ENCODE measurements around the gene RTN4RL1. TPM values are rescaled to one million over a fixed set of nuclear protein-coding genes. Genes with fewer than 3 reads are reported as not detected.

Gene RTN4RL1
- total RNA-seq, 1 donor from 2014 or later = 0.77 TPM

DNA sequence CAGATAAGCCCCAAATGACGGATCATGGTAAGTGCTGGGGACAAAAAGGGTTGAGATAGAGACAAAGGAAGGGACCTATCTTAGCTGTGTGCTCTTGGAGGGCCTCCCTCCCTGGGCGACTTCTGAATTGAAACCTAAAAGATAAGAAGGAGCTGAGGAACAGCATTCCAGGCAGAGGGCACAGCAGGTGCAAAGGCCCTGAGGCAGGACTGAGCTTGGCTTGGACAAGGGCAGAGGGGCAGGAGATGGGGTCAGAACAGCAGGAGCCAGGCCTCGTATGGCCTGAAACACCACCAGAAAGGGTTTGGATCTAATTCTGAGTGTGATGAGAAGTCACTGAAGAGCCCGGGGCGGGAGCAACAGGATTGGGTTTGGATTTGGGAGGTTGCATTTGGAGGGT lies 75.4 kb downstream of the RTN4RL1 start:
- FAIRE-seq (no peak), DNase-seq (ENCODE audit: low read depth) (no peak)
- Histone ChIP-seq H3K27me3 (ENCODE audit: insufficient read depth, low read length) (peaks cover 2% of the 10 kb centered on the region), H4K20me1 (ENCODE audit: insufficient read depth, low read length) (no peaks in the 10 kb centered on the region), H3K9me3 (ENCODE audit: insufficient read depth, low read depth, low read length) (no peaks in the 10 kb centered on the region), H3K9ac (ENCODE audit: low read length) (no peak overlapping the region), H3K27ac (ENCODE audit: low read depth, low read length) (no peak overlapping the region), H3K4me2 (ENCODE audit: low read length) (no peak overlapping the region), H2AFZ (ENCODE audit: low read depth, low read length) (no peak overlapping the region), H3K79me2 (ENCODE audit: insufficient read depth, low read length) (no peaks in the 10 kb centered on the region), H3K4me1 (ENCODE audit: insufficient read depth, low read length) (no peaks in the 10 kb centered on the region), H3K4me3 (ENCODE audit: insufficient read depth, low read depth, low read length) (no peak overlapping the region), H3K36me3 (ENCODE audit: insufficient read depth, low read length) (no peaks in the 10 kb centered on the region)
- H3K36me3 Mint-ChIP-seq (ENCODE audit: low read depth, unreplicated experiment) = no peaks in the 10 kb centered on the region
- H3K9me3 Mint-ChIP-seq (ENCODE audit: unreplicated experiment) = no peaks in the 10 kb centered on the region
- H3K4me1 Mint-ChIP-seq (ENCODE audit: low read depth, unreplicated experiment) = no peaks in the 10 kb centered on the region
- H3K27me3 Mint-ChIP-seq (ENCODE audit: low read depth, unreplicated experiment) = peaks cover 18% of the 10 kb centered on the region
- H3K4me3 Mint-ChIP-seq (ENCODE audit: unreplicated experiment) = no peak overlapping the region
- no peak for TF ChIP-seq EZH2 (IDR thresholded peaks at IDR 0.05; ENCODE audit: insufficient read depth, low read length)
- TF ChIP-seq, protein P1, sequence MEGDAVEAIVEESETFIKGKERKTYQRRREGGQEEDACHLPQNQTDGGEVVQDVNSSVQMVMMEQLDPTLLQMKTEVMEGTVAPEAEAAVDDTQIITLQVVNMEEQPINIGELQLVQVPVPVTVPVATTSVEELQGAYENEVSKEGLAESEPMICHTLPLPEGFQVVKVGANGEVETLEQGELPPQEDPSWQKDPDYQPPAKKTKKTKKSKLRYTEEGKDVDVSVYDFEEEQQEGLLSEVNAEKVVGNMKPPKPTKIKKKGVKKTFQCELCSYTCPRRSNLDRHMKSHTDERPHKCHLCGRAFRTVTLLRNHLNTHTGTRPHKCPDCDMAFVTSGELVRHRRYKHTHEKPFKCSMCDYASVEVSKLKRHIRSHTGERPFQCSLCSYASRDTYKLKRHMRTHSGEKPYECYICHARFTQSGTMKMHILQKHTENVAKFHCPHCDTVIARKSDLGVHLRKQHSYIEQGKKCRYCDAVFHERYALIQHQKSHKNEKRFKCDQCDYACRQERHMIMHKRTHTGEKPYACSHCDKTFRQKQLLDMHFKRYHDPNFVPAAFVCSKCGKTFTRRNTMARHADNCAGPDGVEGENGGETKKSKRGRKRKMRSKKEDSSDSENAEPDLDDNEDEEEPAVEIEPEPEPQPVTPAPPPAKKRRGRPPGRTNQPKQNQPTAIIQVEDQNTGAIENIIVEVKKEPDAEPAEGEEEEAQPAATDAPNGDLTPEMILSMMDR (IDR thresholded peaks at IDR 0.05; ENCODE audit: insufficient read depth, low read depth, low read length) = no peak
- no peak overlapping the region for H3K27ac Mint-ChIP-seq (ENCODE audit: unreplicated experiment)

DNA sequence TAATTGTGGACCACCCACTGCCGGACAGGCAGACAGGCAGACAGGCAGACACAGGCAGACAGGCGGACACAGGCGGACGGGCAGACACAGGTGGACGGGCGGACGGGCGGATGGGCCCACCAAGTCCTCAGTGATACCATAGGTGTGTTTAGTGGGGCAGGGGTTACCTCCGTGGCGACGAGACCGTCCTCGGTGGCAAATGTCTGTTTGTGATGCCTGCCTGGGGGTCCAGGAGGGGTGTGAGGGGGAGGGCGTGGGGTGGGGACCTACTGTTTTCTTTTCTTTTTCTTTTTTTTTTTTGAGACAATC lies 76.7 kb downstream of the RTN4RL1 start:
- Histone ChIP-seq H3K4me3 (ENCODE audit: insufficient read depth, low read depth, low read length) (no peak overlapping the region), H4K20me1 (ENCODE audit: insufficient read depth, low read length) (no peaks in the 10 kb centered on the region), H3K4me2 (ENCODE audit: low read length) (no peak overlapping the region), H3K36me3 (ENCODE audit: insufficient read depth, low read length) (no peaks in the 10 kb centered on the region), H3K9ac (ENCODE audit: low read length) (no peak overlapping the region), H3K4me1 (ENCODE audit: insufficient read depth, low read length) (no peaks in the 10 kb centered on the region), H3K27me3 (ENCODE audit: insufficient read depth, low read length) (peaks cover 2% of the 10 kb centered on the region), H2AFZ (ENCODE audit: low read depth, low read length) (no peak overlapping the region), H3K79me2 (ENCODE audit: insufficient read depth, low read length) (no peaks in the 10 kb centered on the region), H3K27ac (ENCODE audit: low read depth, low read length) (no peak overlapping the region), H3K9me3 (ENCODE audit: insufficient read depth, low read depth, low read length) (no peaks in the 10 kb centered on the region)
- no peaks in the 10 kb centered on the region for H3K4me1 Mint-ChIP-seq (ENCODE audit: low read depth, unreplicated experiment)
- H3K9me3 Mint-ChIP-seq (ENCODE audit: unreplicated experiment) = no peaks in the 10 kb centered on the region
- no peak overlapping the region for H3K27ac Mint-ChIP-seq (ENCODE audit: unreplicated experiment)
- FAIRE-seq (no peak), DNase-seq (ENCODE audit: low read depth) (no peak)
- H3K36me3 Mint-ChIP-seq (ENCODE audit: low read depth, unreplicated experiment) = no peaks in the 10 kb centered on the region
- H3K4me3 Mint-ChIP-seq (ENCODE audit: unreplicated experiment) = no peak overlapping the region
- no peak for TF ChIP-seq EZH2 (IDR thresholded peaks at IDR 0.05; ENCODE audit: insufficient read depth, low read length)
- H3K27me3 Mint-ChIP-seq (ENCODE audit: low read depth, unreplicated experiment) = peaks cover 19% of the 10 kb centered on the region

DNA sequence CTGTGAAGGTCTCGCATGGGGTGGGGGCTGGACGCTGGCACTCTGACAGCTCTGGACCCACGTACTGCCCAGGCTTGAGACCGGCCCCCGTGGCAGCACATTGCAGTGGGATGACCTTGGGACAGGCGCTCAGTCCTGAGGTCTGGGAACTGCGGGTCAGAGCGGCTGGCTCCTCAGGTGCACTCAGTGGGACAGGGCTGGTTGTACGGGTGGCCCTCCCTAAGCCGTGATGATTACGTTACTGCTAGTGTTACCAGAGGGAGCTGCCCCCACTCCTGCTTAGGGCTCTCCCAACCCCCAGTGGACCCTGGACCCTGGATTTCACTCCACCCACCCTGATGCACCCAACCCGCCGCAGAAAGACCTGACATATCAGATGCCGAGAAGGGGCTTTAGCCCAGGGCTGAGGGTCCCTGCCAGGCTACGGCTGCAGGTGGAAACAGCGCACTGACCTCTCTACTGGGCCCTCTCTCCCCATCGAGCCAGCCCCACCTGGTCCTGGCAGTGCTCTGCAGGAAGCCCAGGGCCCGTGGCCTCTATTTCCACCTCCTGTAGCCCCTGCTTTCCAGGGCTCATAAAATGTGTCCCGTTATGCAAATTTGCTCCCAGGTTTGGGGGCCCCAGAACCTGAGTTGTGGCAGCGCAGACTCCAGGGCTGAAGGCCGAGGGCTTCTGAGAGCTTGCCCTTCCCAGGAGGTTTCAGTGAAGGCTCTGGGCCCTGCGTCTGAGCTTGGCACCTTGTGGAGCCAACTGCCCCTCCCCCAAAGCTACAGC lies 77.2 kb downstream of the RTN4RL1 start:
- H3K36me3 Mint-ChIP-seq (ENCODE audit: low read depth, unreplicated experiment) = no peaks in the 10 kb centered on the region
- DNase-seq (ENCODE audit: low read depth) = no peak
- FAIRE-seq = no peak
- H3K9me3 Mint-ChIP-seq (ENCODE audit: unreplicated experiment) = no peaks in the 10 kb centered on the region
- H3K27me3 ChIP-seq (ENCODE audit: insufficient read depth, low read length) = peaks cover 2% of the 10 kb centered on the region
- H3K9ac ChIP-seq (ENCODE audit: low read length) = no peak overlapping the region
- H4K20me1 ChIP-seq (ENCODE audit: insufficient read depth, low read length) = no peaks in the 10 kb centered on the region
- no peak overlapping the region for H3K4me3 ChIP-seq (ENCODE audit: insufficient read depth, low read depth, low read length)
- H2AFZ ChIP-seq (ENCODE audit: low read depth, low read length) = no peak overlapping the region
- H3K4me2 ChIP-seq (ENCODE audit: low read length) = no peak overlapping the region
- TF ChIP-seq, protein P1 (IDR thresholded peaks at IDR 0.05; ENCODE audit: insufficient read depth, low read depth, low read length) = no peak
- TF ChIP-seq EZH2 (IDR thresholded peaks at IDR 0.05; ENCODE audit: insufficient read depth, low read length) = no peak
- no peak overlapping the region for H3K27ac ChIP-seq (ENCODE audit: low read depth, low read length)
- H3K4me1 Mint-ChIP-seq (ENCODE audit: low read depth, unreplicated experiment) = no peaks in the 10 kb centered on the region
- no peak overlapping the region for H3K4me3 Mint-ChIP-seq (ENCODE audit: unreplicated experiment)
- H3K4me1 ChIP-seq (ENCODE audit: insufficient read depth, low read length) = no peaks in the 10 kb centered on the region
- H3K36me3 ChIP-seq (ENCODE audit: insufficient read depth, low read length) = no peaks in the 10 kb centered on the region
- H3K79me2 ChIP-seq (ENCODE audit: insufficient read depth, low read length) = no peaks in the 10 kb centered on the region
- no peaks in the 10 kb centered on the region for H3K9me3 ChIP-seq (ENCODE audit: insufficient read depth, low read depth, low read length)
- peaks cover 20% of the 10 kb centered on the region for H3K27me3 Mint-ChIP-seq (ENCODE audit: low read depth, unreplicated experiment)
- H3K27ac Mint-ChIP-seq (ENCODE audit: unreplicated experiment) = no peak overlapping the region

Data from astrocyte (in vitro differentiated cells and primary cell).